Fibroblast of villous mesenchyme (primary cell): ENCODE results near the gene ARTN. TPM values are rescaled to one million over a fixed set of nuclear protein-coding genes. Genes with fewer than 3 reads are reported as not detected.

Experiments
- DNase-seq: peaks from one replicate; pipeline ENCODE4 v3.0.0-alpha.2; 2010; ENCODE audit warnings: low read depth
- H3K4me3 ChIP-seq: 2 replicates; pipeline ENCODE4 v1.5.1; 2011; ENCODE audit warnings: low read depth, mild to moderate bottlenecking, low read length
- CTCF ChIP-seq: IDR thresholded peaks from 2 replicates; pipeline ENCODE4 v1.5.1; 2012; ENCODE audit warnings: low read depth, mild to moderate bottlenecking, low read length; ENCODE audit not compliant: insufficient read depth
- total RNA-seq: library from RNA; depleted of rRNA; stranded (reverse); fragments of >200 nt; gene quantifications from 2 replicates; pipeline ENCODE4 v1.2.3, GENCODE V29; 2012

The ARTN gene
- total RNA-seq, 1 donor: 0.86 TPM

GRCh38 chr1:43963006-43963405 is 29.4 kb downstream of the ARTN start:
- no peak for TF ChIP-seq CTCF
- DNase-seq: no peak
- no peak overlapping the region for H3K4me3 ChIP-seq

GRCh38 chr1:43963890-43964289 is 30.3 kb downstream of the ARTN start:
- no peak for TF ChIP-seq CTCF
- DNase-seq: no peak
- no peak overlapping the region for H3K4me3 ChIP-seq

- no peak for TF ChIP-seq CTCF
- H3K4me3 ChIP-seq: no peak overlapping the region
- DNase-seq: no peak
These were observed 31.7 kb downstream of the ARTN start for GRCh38 chr1:43965316-43965715.

GRCh38 chr1:43968348-43968948 is 34.8 kb downstream of the ARTN start:
- DNase-seq: peak; percentile 36
- no peak overlapping the region for H3K4me3 ChIP-seq
- no peak for TF ChIP-seq CTCF

GRCh38 chr1:43969416-43969745 is 35.8 kb downstream of the ARTN start:
- peak overlapping the region; percentile 94 for H3K4me3 ChIP-seq
- no peak for DNase-seq
- no peak for TF ChIP-seq CTCF

GRCh38 chr1:43969746-43970466 is 36.3 kb downstream of the ARTN start, which contains the start of gene DPH2:
DPH2 (plus strand) TSS chr1:43970010; CDS start chr1:43970176, 166 bp downstream.
- DNase-seq: peak; percentile 97
- H3K4me3 ChIP-seq: peak within 1 kb of the TSS; percentile 94
- peak; percentile 7 for TF ChIP-seq CTCF
